ENCODE measurements around the gene SHTN1.

The SHTN1 gene

GRCh38 chr10:116984202-116984990, 20.6 kb downstream of the SHTN1 start:
- no peak for DNase-seq

GRCh38 chr10:116980041-116980440, 24.9 kb downstream of the SHTN1 start:
- no peak for DNase-seq

GRCh38 chr10:116978901-116979300, 26.1 kb downstream of the SHTN1 start:
- no peak for DNase-seq

- DNase-seq = no peak
Observed at GRCh38 chr10:116974456-116975005, 30.5 kb downstream of the SHTN1 start.

GRCh38 chr10:116973946-116974455, 31.0 kb downstream of the SHTN1 start:
- no peak for DNase-seq

- no peak for DNase-seq
Observed at GRCh38 chr10:116973371-116973905, 31.5 kb downstream of the SHTN1 start.

GRCh38 chr10:116972131-116972530, 32.9 kb downstream of the SHTN1 start:
- DNase-seq = no peak

- DNase-seq = no peak
Observed at GRCh38 chr10:116970050-116970449, 34.9 kb downstream of the SHTN1 start.

- DNase-seq = no peak
Observed at GRCh38 chr10:116968331-116968730, 36.7 kb downstream of the SHTN1 start.

- no peak for DNase-seq
Observed at GRCh38 chr10:116961406-116962251, 43.4 kb downstream of the SHTN1 start.

- DNase-seq = no peak
Observed at GRCh38 chr10:116960066-116960776, 44.8 kb downstream of the SHTN1 start.

GRCh38 chr10:116952729-116953128, 52.3 kb downstream of the SHTN1 start:
- DNase-seq = no peak

- DNase-seq = no peak
Observed at GRCh38 chr10:116948530-116948870, 56.5 kb downstream of the SHTN1 start.

- peak; percentile 3 for DNase-seq
Observed at GRCh38 chr10:116947841-116948529, 57.0 kb downstream of the SHTN1 start.

GRCh38 chr10:116944911-116945310, 60.1 kb downstream of the SHTN1 start:
- DNase-seq = no peak

- DNase-seq = no peak
Observed at GRCh38 chr10:116931806-116932205, 73.2 kb downstream of the SHTN1 start.

- no peak for DNase-seq
Observed at GRCh38 chr10:116926426-116926825, 78.6 kb downstream of the SHTN1 start.

GRCh38 chr10:116925056-116925455, 79.9 kb downstream of the SHTN1 start:
- no peak for DNase-seq

- no peak for DNase-seq
Observed at GRCh38 chr10:116919706-116920105, 85.3 kb downstream of the SHTN1 start.

- DNase-seq = no peak
Observed at GRCh38 chr10:116919164-116919563, 85.8 kb downstream of the SHTN1 start.

GRCh38 chr10:116918583-116918982, 86.4 kb downstream of the SHTN1 start:
- no peak for DNase-seq

- DNase-seq = no peak
Observed at GRCh38 chr10:116917481-116917880, 87.5 kb downstream of the SHTN1 start.
